Measurements from ENCODE around the gene CHRNB2. TPM values are rescaled to one million over a fixed set of nuclear protein-coding genes. Genes with fewer than 3 reads are reported as not detected.

The CHRNB2 gene
- total and polyA plus RNA-seq, 2 of the 8 experiments (the other 6 are each of a cell fraction or from before 2014, with no cell fraction given), result 3.1 to 4.1 TPM

- Histone ChIP-seq H3K56ac (replicated peaks; ENCODE audit: insufficient read length, low read depth, low read length) (no peak overlapping the region), H3K23me2 (ENCODE audit: low read depth, low read length) (no peaks in the 10 kb centered on the region), H3K79me2 (ENCODE audit: control insufficient read depth in 1 of 2, insufficient read depth in 2 of 2, low read length in 2 of 2) (no peaks in the 10 kb centered on the region), H3K9me3 (ENCODE audit: insufficient read depth in 2 of 2, low read depth in 1 of 2, low read length in 1 of 2) (no peaks in the 10 kb centered on the region), H3K9ac (replicated peaks in 1 of 4; ENCODE audit: extremely low read depth in 1 of 4, low read depth in 3 of 4, low read length in 3 of 4) (no peak overlapping the region), H4K20me1 (replicated peaks in 1 of 2; ENCODE audit: control insufficient read depth in 1 of 2, insufficient read depth in 2 of 2, low read length in 2 of 2) (peaks cover 6 to 21% of the 10 kb centered on the region in 2 experiments), H4K8ac (ENCODE audit: extremely low read depth, insufficient read depth, low read length) (no peak overlapping the region), H2BK5ac (ENCODE audit: low read depth, low read length) (no peak overlapping the region), H2AK5ac (ENCODE audit: low read depth, low read length) (no peak overlapping the region), H3K4me2 (ENCODE audit: insufficient read depth in 1 of 2, low read depth in 2 of 2, low read length in 2 of 2) (no peak overlapping the region), H2AFZ (ENCODE audit: low read length) (no peak overlapping the region), H3K4me3 (ENCODE audit: extremely low read depth in 1 of 4, insufficient read depth in 2 of 4, low read depth in 3 of 4, low read length in 4 of 4) (no peak overlapping the region), H3K36me3 (ENCODE audit: control insufficient read depth in 2 of 4, insufficient read depth in 4 of 4, low read length in 3 of 4) (peaks cover 22 to 39% (median 28%) of the 10 kb centered on the region in 4 experiments), H3K27me3 (replicated peaks in 1 of 4; ENCODE audit: control insufficient read depth in 3 of 4, extremely low read depth in 1 of 4, insufficient read depth in 3 of 4, low read length in 3 of 4) (no peaks in the 10 kb centered on the region), H3K27ac (ENCODE audit: low read depth, low read length) (no peak overlapping the region), H3K4me1 (replicated peaks in 1 of 4; ENCODE audit: control insufficient read depth in 3 of 4, insufficient read depth in 4 of 4, low read length in 3 of 4) (peaks cover 0 to under 1% (median 0%) of the 10 kb centered on the region in 4 experiments; a peak in 2 of 7 replicates), H2BK120ac (replicated peaks; ENCODE audit: low read depth, low read length) (no peak overlapping the region), H4K5ac (ENCODE audit: insufficient read length, low read depth, low read length) (no peak overlapping the region), H3K79me1 (ENCODE audit: low read depth, low read length) (no peaks in the 10 kb centered on the region; the same call in 1 of the 2 replicates), H3K18ac (ENCODE audit: extremely low read depth, low read length) (no peak overlapping the region), H3K14ac (ENCODE audit: insufficient read length) (no peak overlapping the region), H2BK20ac (ENCODE audit: low read length) (no peak overlapping the region), H3K4ac (replicated peaks; ENCODE audit: insufficient read length, low read depth, low read length) (no peak overlapping the region), H2BK12ac (ENCODE audit: low read depth, low read length) (no peak overlapping the region), H3K23ac (ENCODE audit: insufficient read length) (no peak overlapping the region), H4K91ac (replicated peaks; ENCODE audit: insufficient read length, low read length) (no peak overlapping the region), H2BK15ac (ENCODE audit: low read length) (no peak overlapping the region)
- FAIRE-seq (no peak), DNase-seq (ENCODE audit: low read depth in 1 of 2, low spot score in 2 of 2) (no peak)
- CTCF ChIA-PET (ENCODE audit: partially characterized antibody), result interaction anchor here (0.9 to 3.3 kb wide), 5 partner anchors 8 to 366 kb away, joined by 3 to 15 read pairs (median 4); no protein-coding TSS in a partner anchor
- POLR2A ChIA-PET (ENCODE audit: partially characterized antibody), result interaction anchor here (1.2 to 1.5 kb wide), 4 partner anchors 15 to 97 kb away, joined by 3 to 7 read pairs (median 4); no protein-coding TSS in a partner anchor
- peak in 1 of 2 experiments; percentile 38; a peak in 2 of 3 replicates for TF ChIP-seq POLR2A (IDR thresholded peaks at IDR 0.05; ENCODE audit: control extremely low read depth in 1 of 2, low read depth in 2 of 2, low read length in 2 of 2)
- TF ChIP-seq, protein P1, sequence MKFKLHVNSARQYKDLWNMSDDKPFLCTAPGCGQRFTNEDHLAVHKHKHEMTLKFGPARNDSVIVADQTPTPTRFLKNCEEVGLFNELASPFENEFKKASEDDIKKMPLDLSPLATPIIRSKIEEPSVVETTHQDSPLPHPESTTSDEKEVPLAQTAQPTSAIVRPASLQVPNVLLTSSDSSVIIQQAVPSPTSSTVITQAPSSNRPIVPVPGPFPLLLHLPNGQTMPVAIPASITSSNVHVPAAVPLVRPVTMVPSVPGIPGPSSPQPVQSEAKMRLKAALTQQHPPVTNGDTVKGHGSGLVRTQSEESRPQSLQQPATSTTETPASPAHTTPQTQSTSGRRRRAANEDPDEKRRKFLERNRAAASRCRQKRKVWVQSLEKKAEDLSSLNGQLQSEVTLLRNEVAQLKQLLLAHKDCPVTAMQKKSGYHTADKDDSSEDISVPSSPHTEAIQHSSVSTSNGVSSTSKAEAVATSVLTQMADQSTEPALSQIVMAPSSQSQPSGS (IDR thresholded peaks at IDR 0.05; ENCODE audit: low read length), result no peak
- 87% methylated on average over 7 of the region's 7 CpGs; no CpG with 5 or more reads in 1 of the 2 experiments for WGBS, 2 experiments (ENCODE audit: extremely low coverage in 1 of 2, insufficient coverage in 1 of 2, insufficient read length in 1 of 2, insufficient replicate concordance in 2 of 2, low coverage in 1 of 2, low lambda C conversion rate in 2 of 2, missing lambda C conversion rate in 1 of 2)
These were observed 9.9 kb downstream of the CHRNB2 start for GRCh38 chr1:154577346-154578057.

All from H1 (cell line).